PFSK-1 (cell line): Measurements from ENCODE around the gene IFT88.

Source experiments
- SIN3A ChIP-seq: IDR thresholded peaks from 2 replicates; pipeline ENCODE4 v1.6.1; 2012; ENCODE audit warnings: mild to moderate bottlenecking, low read length, moderate library complexity, borderline replicate concordance; ENCODE audit not compliant: insufficient read depth
- TF ChIP-seq, protein P1 (sequence below), 2 experiments: IDR thresholded peaks; 2 replicates each; pipeline versions ENCODE4 v1.6.1 to v1.8.0; 2011 to 2012; ENCODE audit warnings: low read depth in 2 of 2, low read length in 2 of 2, control low read depth in 1 of 2, inconsistent platforms in 1 of 2, mild to moderate bottlenecking in 1 of 2, moderate library complexity in 1 of 2; ENCODE audit not compliant: insufficient read depth in 1 of 2

DNA sequence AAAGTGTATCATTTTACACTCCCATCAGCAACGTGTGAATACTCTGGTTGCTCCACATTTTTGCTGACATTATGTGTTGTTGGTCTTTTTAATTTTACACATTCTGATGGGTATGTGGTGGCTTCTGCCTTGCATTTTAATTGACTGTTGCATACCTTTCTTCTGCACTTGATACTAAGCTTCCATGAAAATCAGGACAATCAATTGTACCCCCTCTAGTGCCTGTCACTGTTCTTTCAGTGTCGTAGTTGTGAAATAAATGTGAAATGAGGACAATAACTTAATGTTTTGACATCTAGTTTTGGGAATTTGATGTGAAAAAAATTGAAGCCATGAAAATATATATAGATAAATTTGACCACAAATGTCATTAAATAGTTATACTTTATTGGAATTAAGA is 6.7 kb downstream of the IFT88 start:
- TF ChIP-seq, protein P1, sequence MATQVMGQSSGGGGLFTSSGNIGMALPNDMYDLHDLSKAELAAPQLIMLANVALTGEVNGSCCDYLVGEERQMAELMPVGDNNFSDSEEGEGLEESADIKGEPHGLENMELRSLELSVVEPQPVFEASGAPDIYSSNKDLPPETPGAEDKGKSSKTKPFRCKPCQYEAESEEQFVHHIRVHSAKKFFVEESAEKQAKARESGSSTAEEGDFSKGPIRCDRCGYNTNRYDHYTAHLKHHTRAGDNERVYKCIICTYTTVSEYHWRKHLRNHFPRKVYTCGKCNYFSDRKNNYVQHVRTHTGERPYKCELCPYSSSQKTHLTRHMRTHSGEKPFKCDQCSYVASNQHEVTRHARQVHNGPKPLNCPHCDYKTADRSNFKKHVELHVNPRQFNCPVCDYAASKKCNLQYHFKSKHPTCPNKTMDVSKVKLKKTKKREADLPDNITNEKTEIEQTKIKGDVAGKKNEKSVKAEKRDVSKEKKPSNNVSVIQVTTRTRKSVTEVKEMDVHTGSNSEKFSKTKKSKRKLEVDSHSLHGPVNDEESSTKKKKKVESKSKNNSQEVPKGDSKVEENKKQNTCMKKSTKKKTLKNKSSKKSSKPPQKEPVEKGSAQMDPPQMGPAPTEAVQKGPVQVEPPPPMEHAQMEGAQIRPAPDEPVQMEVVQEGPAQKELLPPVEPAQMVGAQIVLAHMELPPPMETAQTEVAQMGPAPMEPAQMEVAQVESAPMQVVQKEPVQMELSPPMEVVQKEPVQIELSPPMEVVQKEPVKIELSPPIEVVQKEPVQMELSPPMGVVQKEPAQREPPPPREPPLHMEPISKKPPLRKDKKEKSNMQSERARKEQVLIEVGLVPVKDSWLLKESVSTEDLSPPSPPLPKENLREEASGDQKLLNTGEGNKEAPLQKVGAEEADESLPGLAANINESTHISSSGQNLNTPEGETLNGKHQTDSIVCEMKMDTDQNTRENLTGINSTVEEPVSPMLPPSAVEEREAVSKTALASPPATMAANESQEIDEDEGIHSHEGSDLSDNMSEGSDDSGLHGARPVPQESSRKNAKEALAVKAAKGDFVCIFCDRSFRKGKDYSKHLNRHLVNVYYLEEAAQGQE (IDR thresholded peaks at IDR 0.05; ENCODE audit: insufficient read depth in 1 of 2, low read depth in 2 of 2, low read length in 2 of 2): no peak
- no peak for TF ChIP-seq SIN3A
